Loucy (cell line): ENCODE results near the gene CFAP97D2.

ENCODE experiments used
- CTCF ChIP-seq: fragments of 200-600 bp; sonication (generic); conservative IDR thresholded peaks from 2 replicates; pipeline ENCODE4 v1.5.1; 2014; ENCODE audit warnings: mild to moderate bottlenecking, antibody characterized with exemption, low read length
- EZH2phosphoT487 ChIP-seq: fragments of 200-600 bp; IDR thresholded peaks from 2 replicates; pipeline ENCODE4 v1.6.1; 2018; ENCODE audit warnings: antibody characterized with exemption, mild to moderate bottlenecking, moderate library complexity, borderline replicate concordance

DNA sequence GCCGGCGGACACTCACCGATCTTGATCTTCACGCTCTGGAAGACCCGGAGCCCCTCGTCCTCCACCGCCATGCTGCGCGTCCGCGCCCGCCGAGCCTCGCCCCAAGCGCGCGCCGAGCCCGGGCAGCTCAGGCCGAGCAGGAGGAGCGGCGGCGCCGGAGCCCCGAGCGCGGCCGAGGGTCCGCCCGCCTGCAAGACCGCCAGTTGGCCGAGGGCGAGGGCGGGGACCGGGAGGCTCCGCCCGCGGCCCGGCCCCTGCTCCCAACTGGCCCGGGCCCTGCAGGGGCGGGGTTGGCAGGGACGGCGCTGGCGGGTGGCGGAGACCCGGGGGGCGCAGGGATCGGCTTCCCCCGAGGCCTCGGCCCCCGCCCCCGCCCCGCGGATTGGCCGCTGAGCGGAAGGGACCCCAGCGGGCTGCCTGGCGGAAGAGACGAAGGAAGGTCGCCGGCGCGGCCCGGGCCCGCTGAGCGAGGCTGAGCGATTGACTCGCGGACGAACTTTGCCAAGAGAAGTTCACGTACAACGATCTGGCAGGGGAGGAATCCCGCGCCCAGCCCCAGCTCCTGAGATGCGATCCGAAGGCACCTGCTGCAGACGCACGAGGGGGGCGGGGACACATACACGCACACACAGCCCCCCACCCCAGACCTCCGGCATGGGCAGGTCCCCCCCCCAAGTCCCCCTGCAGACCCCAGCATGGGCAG is 46.5 kb upstream of the CFAP97D2 start, which contains the start of gene RASA3:
- TF ChIP-seq CTCF: no peak
- TF ChIP-seq EZH2phosphoT487: no peak
